BLaER1 (cell line): Measurements from ENCODE around the gene ILKAP.

Experiments used
- H3K27ac ChIP-seq: shearing (Covaris generic); formaldehyde crosslinking; 2 replicates; pipeline ENCODE4 v1.8.1; 2022
- H3K27me3 ChIP-seq: shearing (Covaris generic); formaldehyde crosslinking; 2 replicates; pipeline ENCODE4 v1.8.1; 2022
- H3K36me3 ChIP-seq: shearing (Covaris generic); formaldehyde crosslinking; 2 replicates; pipeline ENCODE4 v1.8.1; 2022
- H3K4me1 ChIP-seq: shearing (Covaris generic); formaldehyde crosslinking; 2 replicates; pipeline ENCODE4 v1.8.1; 2022
- H3K4me2 ChIP-seq: shearing (Covaris generic); formaldehyde crosslinking; 2 replicates; pipeline ENCODE4 v1.8.1; 2022
- H3K4me3 ChIP-seq: shearing (Covaris generic); formaldehyde crosslinking; 2 replicates; pipeline ENCODE4 v1.8.1; 2022
- H3K9ac ChIP-seq: shearing (Covaris generic); formaldehyde crosslinking; 2 replicates; pipeline ENCODE4 v1.8.1; 2022
- H3K9me3 ChIP-seq: shearing (Covaris generic); formaldehyde crosslinking; 2 replicates; pipeline ENCODE4 v1.8.1; 2022
- H4K20me1 ChIP-seq: shearing (Covaris generic); formaldehyde crosslinking; 2 replicates; pipeline ENCODE4 v1.8.1; 2022
- Cebpa-rat ChIP-seq: shearing (Covaris generic); IDR thresholded peaks from 2 replicates; pipeline ENCODE4 v1.8.1; 2022

ILKAP gene

GRCh38 chr2:238161291-238162051, 42.0 kb downstream of the ILKAP start:
- H3K36me3 ChIP-seq, result peaks cover 6% of the 10 kb centered on the region; the same call in 1 of the 2 replicates
- peaks cover 10% of the 10 kb centered on the region; the same call in 1 of the 2 replicates for H3K27me3 ChIP-seq
- H3K9me3 ChIP-seq, result no peaks in the 10 kb centered on the region
- H3K27ac ChIP-seq, result no peak overlapping the region
- H3K4me2 ChIP-seq, result peak overlapping the region; percentile 99
- 0 out of 2 replicates have a peak, but pooled peaks cover 6% of the 10 kb centered on the region for H4K20me1 ChIP-seq
- H3K9ac ChIP-seq, result peak overlapping the region; percentile 45; the same call in 1 of the 2 replicates
- no peak overlapping the region for H3K4me3 ChIP-seq
- TF ChIP-seq Cebpa-rat, result no peak
- H3K4me1 ChIP-seq, result peaks cover 35% of the 10 kb centered on the region

GRCh38 chr2:238160206-238161129, 43.0 kb downstream of the ILKAP start:
- H4K20me1 ChIP-seq, result 0 out of 2 replicates have a peak, but pooled peaks cover 6% of the 10 kb centered on the region
- H3K4me2 ChIP-seq, result peak overlapping the region; percentile 99
- no peaks in the 10 kb centered on the region for H3K9me3 ChIP-seq
- TF ChIP-seq Cebpa-rat, result no peak
- peak overlapping the region; percentile 64 for H3K27ac ChIP-seq
- peaks cover 39% of the 10 kb centered on the region for H3K4me1 ChIP-seq
- peak overlapping the region; percentile 73 for H3K4me3 ChIP-seq
- peaks cover 10% of the 10 kb centered on the region; the same call in 1 of the 2 replicates for H3K27me3 ChIP-seq
- 0 out of 2 replicates have a peak, but pooled peaks cover 3% of the 10 kb centered on the region for H3K36me3 ChIP-seq
- peak overlapping the region; percentile 45; the same call in 1 of the 2 replicates for H3K9ac ChIP-seq

GRCh38 chr2:238159661-238160205, 43.8 kb downstream of the ILKAP start:
- Histone ChIP-seq H3K4me3 (peak overlapping the region; percentile 73), H3K9ac (peak overlapping the region; percentile 81; the same call in 1 of the 2 replicates), H3K27me3 (peaks cover 10% of the 10 kb centered on the region; the same call in 1 of the 2 replicates), H3K4me2 (peak overlapping the region; percentile 99), H4K20me1 (0 out of 2 replicates have a peak, but pooled peaks cover 6% of the 10 kb centered on the region), H3K27ac (no peak overlapping the region), H3K4me1 (peaks cover 46% of the 10 kb centered on the region), H3K36me3 (no peaks in the 10 kb centered on the region), H3K9me3 (no peaks in the 10 kb centered on the region)
- no peak for TF ChIP-seq Cebpa-rat

- H3K4me1 ChIP-seq, result peaks cover 46% of the 10 kb centered on the region
- peak overlapping the region; percentile 81; the same call in 1 of the 2 replicates for H3K9ac ChIP-seq
- peak overlapping the region; percentile 79 for H3K27ac ChIP-seq
- TF ChIP-seq Cebpa-rat, result no peak
- peaks cover 10% of the 10 kb centered on the region; the same call in 1 of the 2 replicates for H3K27me3 ChIP-seq
- no peaks in the 10 kb centered on the region; the same call in 1 of the 2 replicates for H3K9me3 ChIP-seq
- peak overlapping the region; percentile 73 for H3K4me3 ChIP-seq
- 0 out of 2 replicates have a peak, but pooled peaks cover 6% of the 10 kb centered on the region for H4K20me1 ChIP-seq
- no peaks in the 10 kb centered on the region for H3K36me3 ChIP-seq
- H3K4me2 ChIP-seq, result peak overlapping the region; percentile 99
Observed at GRCh38 chr2:238159071-238159539, 44.4 kb downstream of the ILKAP start.

GRCh38 chr2:238158509-238159070, 44.9 kb downstream of the ILKAP start, which contains the start of gene ERFE:
TSS of gene ERFE (plus strand) at chr2:238158970. CDS start at chr2:238159008, 38 bp downstream.
- Histone ChIP-seq H3K4me2 (peak within 1 kb of the TSS; percentile 99), H3K27ac (peak within 1 kb of the TSS; percentile 79), H3K9ac (peak within 1 kb of the TSS; percentile 81; the same call in 1 of the 2 replicates), H4K20me1 (0 out of 2 replicates have a peak, but pooled peaks cover 6% of the 10 kb centered on the region), H3K27me3 (peaks cover 10% of the 10 kb centered on the region; the same call in 1 of the 2 replicates), H3K9me3 (no peaks in the 10 kb centered on the region; the same call in 1 of the 2 replicates), H3K4me1 (peaks cover 46% of the 10 kb centered on the region), H3K36me3 (no peaks in the 10 kb centered on the region), H3K4me3 (peak within 1 kb of the TSS; percentile 73)
- TF ChIP-seq Cebpa-rat, result no peak

- no peaks in the 10 kb centered on the region; the same call in 1 of the 2 replicates for H3K9me3 ChIP-seq
- H3K9ac ChIP-seq, result no peak overlapping the region
- no peak for TF ChIP-seq Cebpa-rat
- H3K4me3 ChIP-seq, result no peak overlapping the region
- peak overlapping the region; percentile 99; the same call in 1 of the 2 replicates for H3K4me2 ChIP-seq
- H3K27ac ChIP-seq, result no peak overlapping the region
- peaks cover 10% of the 10 kb centered on the region; the same call in 1 of the 2 replicates for H3K27me3 ChIP-seq
- H3K36me3 ChIP-seq, result no peaks in the 10 kb centered on the region
- H3K4me1 ChIP-seq, result peaks cover 46% of the 10 kb centered on the region
- H4K20me1 ChIP-seq, result 0 out of 2 replicates have a peak, but pooled peaks cover 6% of the 10 kb centered on the region
Observed at GRCh38 chr2:238158018-238158508, 45.4 kb downstream of the ILKAP start.

GRCh38 chr2:238157506-238158017, 45.9 kb downstream of the ILKAP start:
- Histone ChIP-seq H3K4me1 (peaks cover 44% of the 10 kb centered on the region), H4K20me1 (0 out of 2 replicates have a peak, but pooled peaks cover 6% of the 10 kb centered on the region), H3K27me3 (peaks cover 10% of the 10 kb centered on the region; the same call in 1 of the 2 replicates)

More at GRCh38 chr2:238157506-238158017, 45.9 kb downstream of the ILKAP start:
- no peak overlapping the region for H3K4me2 ChIP-seq
- no peak overlapping the region for H3K27ac ChIP-seq
- H3K9ac ChIP-seq, result no peak overlapping the region
- no peak overlapping the region for H3K4me3 ChIP-seq
- no peak for TF ChIP-seq Cebpa-rat
- no peaks in the 10 kb centered on the region; the same call in 1 of the 2 replicates for H3K9me3 ChIP-seq
- no peaks in the 10 kb centered on the region for H3K36me3 ChIP-seq
